ENCODE data around the gene NIP7.
"Not testable (repeated sequence)": the region's sequence is repeated elsewhere in the genome, so short reads cannot be mapped to it uniquely, and the experiment has no call there.

Gene NIP7

GRCh38 chr16:69348222-69348621, 8.7 kb downstream of the NIP7 start:
- DNase-seq: no peak

- DNase-seq: no peak
Observed at GRCh38 chr16:69349536-69349935, 10.0 kb downstream of the NIP7 start.

- DNase-seq: no peak
Observed at GRCh38 chr16:69350536-69351133, 11.1 kb downstream of the NIP7 start.

GRCh38 chr16:69351309-69352027, 11.9 kb downstream of the NIP7 start, which contains the start of gene TMED6:
Gene TMED6 (minus strand): TSS chr16:69351786. CDS start chr16:69351753, 33 bp downstream.
- no peak for DNase-seq

GRCh38 chr16:69360070-69360469, 20.5 kb downstream of the NIP7 start:
- DNase-seq: not testable (repeated sequence)

- DNase-seq: no peak
Observed at GRCh38 chr16:69363281-69363717, 23.7 kb downstream of the NIP7 start.

- DNase-seq: no peak
Observed at GRCh38 chr16:69364088-69364487, 24.5 kb downstream of the NIP7 start.

- DNase-seq: no peak
Observed at GRCh38 chr16:69365901-69366300, 26.3 kb downstream of the NIP7 start.

GRCh38 chr16:69366431-69366830, 26.9 kb downstream of the NIP7 start:
- DNase-seq: no peak

- DNase-seq: no peak
Observed at GRCh38 chr16:69367980-69368379, 28.4 kb downstream of the NIP7 start.

- no peak for DNase-seq
Observed at GRCh38 chr16:69368866-69369265, 29.3 kb downstream of the NIP7 start.

GRCh38 chr16:69371564-69371963, 32.0 kb downstream of the NIP7 start:
- DNase-seq: no peak

GRCh38 chr16:69373019-69373418, 33.4 kb downstream of the NIP7 start:
- no peak for DNase-seq

- no peak for DNase-seq
Observed at GRCh38 chr16:69376393-69377059, 37.0 kb downstream of the NIP7 start.

GRCh38 chr16:69378036-69378435, 38.5 kb downstream of the NIP7 start:
- no peak for DNase-seq

- no peak for DNase-seq
Observed at GRCh38 chr16:69378760-69379159, 39.2 kb downstream of the NIP7 start.

GRCh38 chr16:69381231-69381630, 41.7 kb downstream of the NIP7 start:
- DNase-seq: no peak

GRCh38 chr16:69382421-69382820, 42.8 kb downstream of the NIP7 start:
- DNase-seq: no peak

GRCh38 chr16:69384974-69385373, 45.4 kb downstream of the NIP7 start:
- no peak for DNase-seq

- DNase-seq: no peak
Observed at GRCh38 chr16:69386596-69386995, 47.0 kb downstream of the NIP7 start.

All from CD4-positive, alpha-beta T cell treated with Interleukin-21 for 1 hour (primary cell).